ENCODE results near the gene PYGB. TPM values are rescaled to one million over a fixed set of nuclear protein-coding genes. Genes with fewer than 3 reads are reported as not detected.

PYGB gene
- total and polyA plus RNA-seq, 8 donors = 17.4 to 37.2 (median 24.2) TPM

DNA sequence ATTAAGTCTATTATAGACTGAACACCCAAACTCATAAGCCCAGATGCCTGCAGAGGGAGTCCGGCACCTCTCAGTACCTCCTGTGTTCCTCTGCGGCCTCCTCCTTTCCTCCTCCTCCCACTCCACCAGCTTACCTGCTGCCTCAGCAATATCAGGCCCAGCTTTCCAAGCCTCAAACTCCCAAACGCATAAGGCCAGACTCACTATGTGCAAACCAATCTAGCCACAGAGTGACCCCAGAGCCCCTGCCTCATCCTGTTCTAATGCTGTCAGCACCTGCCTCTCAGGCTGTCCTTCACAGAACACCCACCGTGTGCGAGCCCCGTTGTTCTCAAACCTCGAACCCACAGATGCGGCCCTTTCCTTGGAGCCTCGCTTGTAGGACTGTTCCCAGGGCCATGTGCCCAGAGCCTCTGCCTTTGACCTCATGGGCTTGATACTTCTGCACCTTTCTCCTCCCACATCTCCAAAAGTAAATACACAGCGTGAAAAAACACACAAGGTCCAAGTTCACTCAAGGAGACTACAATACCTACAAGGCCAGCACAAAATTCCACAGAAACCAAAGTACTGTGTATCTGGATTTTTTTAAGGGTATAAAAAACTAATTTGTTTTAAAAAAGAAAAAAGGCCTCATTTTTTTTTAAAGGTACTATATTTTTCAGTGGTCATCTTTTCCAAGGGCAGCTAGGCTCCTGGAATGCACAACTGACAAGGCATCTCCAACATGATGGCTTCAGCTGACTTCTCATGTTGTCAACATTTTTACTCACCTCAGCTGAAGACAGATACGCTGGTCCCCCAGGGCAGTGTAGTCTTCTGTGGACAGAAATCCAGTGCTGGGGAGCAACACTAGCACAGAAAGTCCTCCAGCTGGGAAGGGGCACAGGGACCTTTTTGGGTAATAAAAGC lies 90.5 kb downstream of the PYGB start:
- Histone ChIP-seq H3K4me3 (peak overlapping the region in 2 of 4 donors; percentile 16 to 22), H3K9me3 (no peaks in the 10 kb centered on the region), H3K27ac (peak overlapping the region; percentile 14 to 88 (median 64)), H3K27me3 (no peaks in the 10 kb centered on the region), H3K4me1 (peaks cover 41 to 44% (median 43%) of the 10 kb centered on the region in 3 donors), H3K36me3 (no peaks in the 10 kb centered on the region)
- TF ChIP-seq, protein P1, sequence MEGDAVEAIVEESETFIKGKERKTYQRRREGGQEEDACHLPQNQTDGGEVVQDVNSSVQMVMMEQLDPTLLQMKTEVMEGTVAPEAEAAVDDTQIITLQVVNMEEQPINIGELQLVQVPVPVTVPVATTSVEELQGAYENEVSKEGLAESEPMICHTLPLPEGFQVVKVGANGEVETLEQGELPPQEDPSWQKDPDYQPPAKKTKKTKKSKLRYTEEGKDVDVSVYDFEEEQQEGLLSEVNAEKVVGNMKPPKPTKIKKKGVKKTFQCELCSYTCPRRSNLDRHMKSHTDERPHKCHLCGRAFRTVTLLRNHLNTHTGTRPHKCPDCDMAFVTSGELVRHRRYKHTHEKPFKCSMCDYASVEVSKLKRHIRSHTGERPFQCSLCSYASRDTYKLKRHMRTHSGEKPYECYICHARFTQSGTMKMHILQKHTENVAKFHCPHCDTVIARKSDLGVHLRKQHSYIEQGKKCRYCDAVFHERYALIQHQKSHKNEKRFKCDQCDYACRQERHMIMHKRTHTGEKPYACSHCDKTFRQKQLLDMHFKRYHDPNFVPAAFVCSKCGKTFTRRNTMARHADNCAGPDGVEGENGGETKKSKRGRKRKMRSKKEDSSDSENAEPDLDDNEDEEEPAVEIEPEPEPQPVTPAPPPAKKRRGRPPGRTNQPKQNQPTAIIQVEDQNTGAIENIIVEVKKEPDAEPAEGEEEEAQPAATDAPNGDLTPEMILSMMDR (IDR thresholded peaks at IDR 0.05) = no peak
- WGBS, 2 donors = 22 to 24% methylated on average over 11 of the region's 11 CpGs
- DNase-seq (peak in 4 of 6 donors; percentile 45 to 70 (median 54)), FAIRE-seq (no peak), ATAC-seq (peak; percentile 75 to 88 (median 78))
- intact Hi-C loops (cut with DNase I) = loop anchor here in 2 of 3 donors (5.0 kb wide), 2 partner anchors 59 to 64 kb away; no protein-coding TSS in a partner anchor

DNA sequence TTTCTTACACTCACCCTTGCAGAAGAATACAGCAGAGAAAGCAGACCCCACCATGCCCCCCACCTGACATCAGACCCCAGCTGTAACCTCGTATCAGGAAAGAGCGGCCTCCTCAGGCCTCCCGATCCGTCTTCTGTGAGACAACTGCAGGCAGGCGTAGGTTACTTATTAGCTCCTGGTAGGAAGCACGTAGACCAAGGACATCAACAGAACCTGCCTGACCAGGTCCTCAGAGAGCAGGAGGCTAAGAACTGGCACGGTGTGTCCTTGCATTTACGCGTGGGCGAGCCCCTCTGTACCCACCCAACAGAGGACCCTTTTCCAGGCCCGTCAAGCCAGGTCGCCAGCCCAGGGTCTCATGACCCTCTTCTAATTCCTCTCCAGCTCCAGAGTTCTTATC lies 91.7 kb downstream of the PYGB start:
- H3K27me3 ChIP-seq = no peaks in the 10 kb centered on the region
- intact Hi-C loops (cut with DNase I) = loop anchor here in 2 of 3 donors (5.0 kb wide), 2 partner anchors 58 to 63 kb away; no protein-coding TSS in a partner anchor
- WGBS, 2 donors = 6 to 15% methylated on average over 12 of the region's 12 CpGs
- peak overlapping the region in 2 of 4 donors; percentile 10 to 22 for H3K4me3 ChIP-seq
- TF ChIP-seq, protein P1 (IDR thresholded peaks at IDR 0.05) = no peak
- no peaks in the 10 kb centered on the region for H3K9me3 ChIP-seq
- H3K36me3 ChIP-seq = no peaks in the 10 kb centered on the region
- H3K27ac ChIP-seq = peak overlapping the region; percentile 43 to 88 (median 66)
- H3K4me1 ChIP-seq = peaks cover 43 to 44% (median 44%) of the 10 kb centered on the region in 3 donors
- no peak for FAIRE-seq
- ATAC-seq = peak; percentile 86 to 90 (median 88)
- DNase-seq = peak in 4 of 6 donors; percentile 53 to 83 (median 70)

DNA sequence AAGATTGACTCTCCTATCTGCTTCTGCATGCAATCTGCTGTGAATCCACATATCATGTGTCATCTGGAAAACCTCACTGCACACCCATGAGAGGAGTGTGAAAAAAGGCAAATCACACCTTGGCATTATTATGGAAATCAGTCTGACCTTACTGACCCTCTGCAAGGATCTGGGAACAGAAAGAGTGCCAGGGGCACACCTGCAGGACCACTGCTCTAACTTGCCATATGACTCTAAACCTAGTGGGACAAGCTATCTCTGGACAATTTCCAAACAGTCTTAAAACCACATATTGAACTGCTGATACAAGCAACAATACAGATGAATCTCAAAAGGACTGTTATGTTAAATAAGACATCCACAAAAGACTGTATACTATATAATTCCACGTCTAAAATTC lies 92.5 kb downstream of the PYGB start:
- WGBS, 2 donors = 34 to 38% methylated on average over 1 of the region's 1 CpG
- no peak for ATAC-seq
- peak in 2 of 6 donors; percentile 5 to 6 for DNase-seq
- Histone ChIP-seq H3K4me1 (peaks cover 43 to 44% (median 44%) of the 10 kb centered on the region in 3 donors), H3K4me3 (no peak overlapping the region), H3K9me3 (no peaks in the 10 kb centered on the region), H3K27me3 (no peaks in the 10 kb centered on the region), H3K27ac (peak overlapping the region in 2 of 4 donors; percentile 84 to 88), H3K36me3 (no peaks in the 10 kb centered on the region)
- FAIRE-seq = no peak
- TF ChIP-seq, protein P1 (IDR thresholded peaks at IDR 0.05) = no peak
- intact Hi-C loops (cut with DNase I) = no loop called here

DNA sequence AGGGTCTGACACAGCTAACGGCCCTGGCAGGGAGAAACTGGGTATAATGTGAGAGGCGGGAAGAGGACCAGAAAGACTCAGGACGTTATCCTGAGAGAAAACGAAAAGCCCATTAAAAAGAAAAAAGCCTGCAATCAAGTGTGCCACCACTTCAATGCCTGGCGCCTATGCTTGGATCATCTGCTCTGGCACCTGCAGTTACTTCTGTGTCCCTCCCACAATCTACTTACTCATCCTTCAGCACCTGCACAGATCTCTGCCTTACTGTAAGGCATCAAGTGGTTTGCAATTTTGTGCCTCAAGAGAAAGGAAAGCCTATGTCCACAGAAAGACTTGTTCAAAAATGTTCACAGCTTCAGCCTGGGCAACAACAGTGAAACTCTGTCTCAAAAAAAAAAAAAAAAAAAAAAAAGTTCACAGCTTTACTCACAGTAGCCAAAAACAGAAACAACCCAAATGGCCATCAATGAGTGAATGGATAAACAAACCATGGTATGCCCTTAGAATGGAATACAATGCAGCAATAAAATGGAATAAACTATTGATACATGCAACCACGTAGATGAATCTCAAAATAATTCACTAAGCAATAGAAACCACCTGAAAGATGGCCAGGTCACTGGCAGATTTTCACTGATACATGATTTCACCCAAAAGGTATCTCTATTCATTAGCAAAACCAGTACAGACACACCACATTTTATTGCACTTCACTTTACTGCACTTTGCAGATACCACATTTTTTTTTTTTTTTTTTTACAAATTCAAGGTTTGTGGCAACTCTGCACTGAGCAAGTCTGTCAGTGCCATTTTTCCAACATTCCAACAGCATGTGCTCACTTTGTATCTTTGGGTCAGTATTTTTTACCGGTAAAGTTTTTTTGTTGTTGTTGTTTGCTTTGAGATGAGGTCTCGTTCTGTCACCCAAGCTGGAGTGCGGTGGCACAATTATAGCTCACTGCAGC lies 94.1 kb downstream of the PYGB start:
- H3K9me3 ChIP-seq = no peaks in the 10 kb centered on the region
- ATAC-seq (no peak), FAIRE-seq (no peak), DNase-seq (peak in 1 of 6 donors; percentile 6)
- H3K4me3 ChIP-seq = no peak overlapping the region
- WGBS, 2 donors = 82 to 83% methylated on average over 9 of the region's 9 CpGs
- intact Hi-C loops (cut with DNase I) = no loop called here
- peaks cover 36 to 48% (median 46%) of the 10 kb centered on the region in 3 donors for H3K4me1 ChIP-seq
- no peaks in the 10 kb centered on the region for H3K27me3 ChIP-seq
- no peaks in the 10 kb centered on the region for H3K36me3 ChIP-seq
- TF ChIP-seq, protein P1 (IDR thresholded peaks at IDR 0.05) = no peak
- H3K27ac ChIP-seq = peak overlapping the region in 1 of 4 donors; percentile 8

All from pancreas (tissue), 10 donors.